NB4 (cell line): ENCODE data around the gene FAM25G.
"Not testable (repeated sequence)": the region's sequence is repeated elsewhere in the genome, so short reads cannot be mapped to it uniquely, and the experiment has no call there.

Experiments
- DNase-seq: peaks from one replicate; pipeline ENCODE4 v3.0.0; 2010; ENCODE audit warnings: low read depth
- H3K4me3 ChIP-seq: one replicate; pipeline ENCODE4 v1.5.1; 2011; ENCODE audit warnings: mild to moderate bottlenecking, low read depth, low read length, moderate library complexity
- MYC ChIP-seq: IDR thresholded peaks from 2 replicates; pipeline ENCODE4 v1.6.1; 2011; ENCODE audit warnings: low read depth, low read length
- POLR2A ChIP-seq: IDR thresholded peaks from 2 replicates; pipeline ENCODE4 v1.6.1; 2011; ENCODE audit warnings: mild to moderate bottlenecking; ENCODE audit not compliant: insufficient read length; ENCODE audit errors: extremely low read depth
- TF ChIP-seq, protein P1 (sequence below): IDR thresholded peaks from 2 replicates; pipeline ENCODE4 v1.6.1; 2011; ENCODE audit warnings: low read depth, low read length
- TF ChIP-seq, protein P2 (sequence below): IDR thresholded peaks from one replicate; pipeline ENCODE4 v1.5.1; 2012; ENCODE audit warnings: low read depth, low read length

The FAM25G gene

DNA sequence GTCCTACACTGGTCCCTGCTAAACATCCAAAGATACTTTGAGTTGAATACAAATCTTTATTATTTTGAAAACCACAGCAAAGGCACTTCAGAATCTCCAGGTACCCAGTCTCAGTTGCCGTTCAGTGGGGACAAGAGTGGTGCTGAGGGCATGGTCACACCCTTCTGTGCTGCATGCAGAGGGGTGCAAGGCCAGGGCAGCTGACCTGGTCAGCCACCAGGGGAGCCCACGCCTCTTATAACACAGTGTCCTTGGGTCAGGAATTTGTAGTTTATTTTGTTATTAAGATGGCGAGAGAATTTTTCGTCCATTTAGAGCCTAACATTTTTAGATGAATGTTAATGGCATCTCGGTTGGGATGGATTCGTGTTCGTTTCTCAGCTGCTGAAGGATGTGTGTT is 23.5 kb downstream of the FAM25G start:
- H3K4me3 ChIP-seq, DNase-seq: not testable (repeated sequence)

DNA sequence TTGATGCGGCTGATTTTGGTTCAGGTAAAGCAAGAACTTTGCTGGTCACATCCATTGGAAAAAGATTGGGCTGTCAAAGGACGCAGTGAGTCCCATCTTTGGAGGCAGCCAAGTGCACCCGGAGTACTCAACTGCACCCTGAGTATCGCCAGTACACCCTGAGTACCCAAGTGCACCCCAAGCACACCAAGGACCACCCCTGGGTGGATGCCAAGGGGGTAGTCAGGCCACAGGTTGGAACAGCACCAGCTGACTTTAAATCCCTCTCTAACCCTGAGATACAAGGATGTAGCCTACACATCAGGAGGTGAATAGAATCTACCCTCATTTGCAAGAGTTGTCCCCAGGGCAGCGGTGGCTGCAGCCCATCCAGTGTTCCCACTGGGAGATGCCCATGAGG is 24.0 kb downstream of the FAM25G start:
- DNase-seq, H3K4me3 ChIP-seq: not testable (repeated sequence)

DNA sequence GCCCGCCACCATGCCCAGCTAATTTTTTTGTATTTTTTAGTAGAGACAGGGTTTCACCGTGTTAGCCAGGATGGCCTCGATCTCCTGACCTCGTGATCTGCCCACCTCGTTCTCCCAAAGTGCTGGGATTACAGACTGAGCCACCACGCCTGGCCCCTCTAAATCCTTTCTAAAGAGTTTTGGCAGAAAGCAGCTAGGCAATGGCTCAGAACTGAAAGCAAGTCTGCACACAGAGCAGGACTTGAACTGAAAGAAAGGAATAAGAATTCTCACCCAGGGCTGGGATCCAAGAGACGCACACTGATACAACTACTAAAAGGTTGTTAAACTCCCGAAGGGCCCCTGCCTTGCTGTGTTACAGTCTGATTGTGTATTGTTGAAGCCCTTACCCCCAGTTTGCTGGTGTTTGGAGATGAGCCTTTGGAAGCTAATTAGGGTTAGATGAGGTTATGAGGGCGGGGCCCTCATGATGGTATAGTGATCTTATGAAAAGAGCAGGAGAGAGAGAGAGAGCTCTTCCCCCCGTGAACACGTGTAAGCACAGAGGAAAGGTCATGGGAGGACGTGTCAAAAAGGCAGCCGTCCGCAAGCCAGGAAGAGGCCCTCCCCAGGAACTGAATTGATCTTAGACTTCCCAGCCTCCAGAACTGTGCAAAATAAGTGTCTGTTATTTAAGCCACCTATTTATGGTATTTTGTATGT is 26.1 kb downstream of the FAM25G start:
- TF ChIP-seq, protein P1, sequence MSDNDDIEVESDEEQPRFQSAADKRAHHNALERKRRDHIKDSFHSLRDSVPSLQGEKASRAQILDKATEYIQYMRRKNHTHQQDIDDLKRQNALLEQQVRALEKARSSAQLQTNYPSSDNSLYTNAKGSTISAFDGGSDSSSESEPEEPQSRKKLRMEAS = 0 out of 2 replicates have a peak, but pooled peaks have one; percentile 9
- peak; percentile 47 for DNase-seq
- H3K4me3 ChIP-seq = not testable (repeated sequence)

DNA sequence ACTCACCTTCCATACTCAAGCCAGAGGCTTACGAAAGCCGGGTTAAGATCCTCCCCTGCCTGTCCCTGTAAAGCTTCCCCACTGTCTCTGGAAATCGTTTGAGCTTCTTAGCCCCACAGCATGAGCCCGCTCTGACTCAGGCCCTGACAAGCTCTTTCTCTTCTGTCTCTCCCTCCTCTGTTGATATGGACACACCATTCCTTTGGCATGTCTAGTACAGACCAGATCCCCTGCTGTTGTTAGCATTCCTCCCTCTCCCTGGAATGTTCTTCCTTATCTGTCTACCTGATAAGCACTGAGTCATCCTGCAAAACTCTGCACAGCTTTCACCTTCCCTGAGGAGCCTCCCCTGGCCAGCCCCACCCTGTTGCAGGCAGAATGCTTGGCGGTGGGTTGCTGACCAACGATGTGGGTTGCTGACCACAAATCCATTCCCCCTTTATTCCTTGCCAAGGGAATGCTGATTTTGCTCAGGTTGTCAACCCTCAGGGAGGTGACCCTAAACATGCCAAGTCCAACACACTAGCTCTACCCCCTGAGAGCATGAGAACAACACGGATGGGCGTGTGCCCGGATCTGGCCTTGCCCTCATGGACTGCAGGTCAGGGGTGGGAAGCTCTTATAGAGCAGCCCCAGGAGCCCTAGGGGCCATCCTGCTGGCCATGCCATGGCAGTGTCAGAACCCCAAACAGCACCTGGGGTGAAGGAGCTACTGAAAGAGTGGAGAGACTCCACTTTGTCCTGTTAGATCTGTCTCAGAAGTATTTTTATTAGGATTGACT is 28.7 kb downstream of the FAM25G start:
- H3K4me3 ChIP-seq, DNase-seq: not testable (repeated sequence)

DNA sequence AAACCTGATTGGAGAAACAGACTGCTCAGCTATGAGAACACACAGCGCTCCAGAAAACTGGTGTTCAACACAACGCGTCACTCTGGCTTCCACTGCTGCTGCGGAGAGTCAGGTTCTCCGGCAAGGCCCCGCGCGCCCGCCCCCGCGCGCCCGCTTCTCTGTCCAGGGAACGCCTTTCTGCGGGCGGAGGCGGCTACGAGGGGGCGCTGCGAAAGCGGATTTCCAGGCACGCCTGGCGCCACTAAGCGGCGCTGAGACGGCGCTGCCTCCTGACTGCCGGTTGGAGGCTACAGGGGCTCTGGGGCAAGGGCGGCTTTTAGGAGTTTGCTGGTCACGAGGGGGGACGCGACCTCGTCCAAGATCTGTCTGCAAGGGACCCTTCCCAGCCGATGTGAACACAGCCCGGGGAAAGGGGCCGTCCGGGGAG is 30.2 kb downstream of the FAM25G start:
- TF ChIP-seq, protein P2, sequence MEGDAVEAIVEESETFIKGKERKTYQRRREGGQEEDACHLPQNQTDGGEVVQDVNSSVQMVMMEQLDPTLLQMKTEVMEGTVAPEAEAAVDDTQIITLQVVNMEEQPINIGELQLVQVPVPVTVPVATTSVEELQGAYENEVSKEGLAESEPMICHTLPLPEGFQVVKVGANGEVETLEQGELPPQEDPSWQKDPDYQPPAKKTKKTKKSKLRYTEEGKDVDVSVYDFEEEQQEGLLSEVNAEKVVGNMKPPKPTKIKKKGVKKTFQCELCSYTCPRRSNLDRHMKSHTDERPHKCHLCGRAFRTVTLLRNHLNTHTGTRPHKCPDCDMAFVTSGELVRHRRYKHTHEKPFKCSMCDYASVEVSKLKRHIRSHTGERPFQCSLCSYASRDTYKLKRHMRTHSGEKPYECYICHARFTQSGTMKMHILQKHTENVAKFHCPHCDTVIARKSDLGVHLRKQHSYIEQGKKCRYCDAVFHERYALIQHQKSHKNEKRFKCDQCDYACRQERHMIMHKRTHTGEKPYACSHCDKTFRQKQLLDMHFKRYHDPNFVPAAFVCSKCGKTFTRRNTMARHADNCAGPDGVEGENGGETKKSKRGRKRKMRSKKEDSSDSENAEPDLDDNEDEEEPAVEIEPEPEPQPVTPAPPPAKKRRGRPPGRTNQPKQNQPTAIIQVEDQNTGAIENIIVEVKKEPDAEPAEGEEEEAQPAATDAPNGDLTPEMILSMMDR = peak; percentile 20
- H3K4me3 ChIP-seq = not testable (repeated sequence)
- peak; percentile 63 for DNase-seq

DNA sequence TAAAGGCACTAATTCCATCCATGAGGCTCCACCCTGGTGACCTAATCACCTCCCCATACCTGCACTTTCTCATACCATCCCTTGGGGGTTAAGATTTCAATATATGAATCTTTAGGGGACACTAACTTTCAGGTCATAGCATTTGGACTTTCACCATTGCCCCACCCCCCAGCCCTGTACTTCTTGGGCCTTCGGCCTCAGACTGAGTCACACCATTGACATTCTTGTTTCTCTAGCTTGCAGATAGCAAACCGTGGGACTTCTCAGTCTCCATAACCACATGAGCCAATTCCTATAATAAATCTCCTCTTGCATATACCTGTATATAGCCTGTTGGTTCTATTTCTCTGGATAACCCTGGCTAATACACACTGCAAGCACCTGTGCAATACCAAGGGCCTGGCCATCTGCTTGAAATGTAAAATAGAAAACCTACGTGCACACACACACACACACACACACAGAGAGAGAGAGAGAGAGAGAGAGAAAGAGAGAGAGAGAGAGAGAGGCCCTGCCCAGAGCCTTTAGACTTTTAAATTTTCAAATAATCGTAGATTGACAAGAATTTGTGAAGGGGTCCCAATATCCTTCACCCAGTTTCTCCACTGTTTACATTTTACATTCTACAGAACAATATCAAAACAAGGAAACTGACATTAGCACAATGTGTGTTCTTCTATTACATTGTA is 32.9 kb downstream of the FAM25G start:
- TF ChIP-seq, protein P2 = no peak
- TF ChIP-seq POLR2A (no peak), MYC (no peak)
- TF ChIP-seq, protein P1 = no peak

DNA sequence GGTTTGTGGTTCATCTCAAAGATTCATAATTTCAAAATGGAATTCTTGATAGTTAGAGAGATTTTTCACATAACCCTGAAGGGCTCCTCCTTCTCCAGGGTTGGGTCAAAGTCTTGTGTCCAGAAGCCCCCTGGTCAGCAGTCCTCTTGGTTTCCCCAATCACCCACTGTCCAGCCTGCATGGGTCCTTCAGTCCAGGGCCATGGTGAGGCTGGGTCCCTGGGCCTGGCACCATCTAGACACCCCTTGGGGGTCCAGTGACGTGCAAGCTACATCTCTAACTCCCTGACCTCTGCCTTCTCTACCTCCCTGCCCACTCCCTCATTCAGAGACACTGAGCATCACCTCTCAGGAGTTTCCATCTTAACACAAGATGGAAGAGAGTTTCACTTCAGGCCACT is 33.7 kb downstream of the FAM25G start:
- DNase-seq = no peak
- no peak overlapping the region for H3K4me3 ChIP-seq
- no peak for TF ChIP-seq MYC
- TF ChIP-seq, protein P2 = no peak
- TF ChIP-seq, protein P1 = no peak
- TF ChIP-seq POLR2A = no peak

More for the DNA sequence above, 32.9 kb downstream of the FAM25G start:
- no peak overlapping the region for H3K4me3 ChIP-seq
- no peak for DNase-seq

DNA sequence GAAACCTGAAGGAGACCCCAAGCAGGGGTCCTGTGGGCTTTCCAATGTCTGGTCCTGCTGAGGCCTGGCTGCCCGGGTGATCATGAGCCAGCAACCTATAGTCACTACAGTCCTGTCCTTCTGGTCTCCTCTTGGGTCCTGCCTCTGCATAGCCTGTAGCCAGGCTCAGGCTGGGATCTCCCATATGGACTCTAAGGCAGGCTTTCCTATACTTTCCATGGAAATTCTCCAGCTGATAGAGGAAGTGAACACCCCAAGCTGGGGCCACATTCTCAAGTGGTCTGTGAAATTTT is 34.0 kb downstream of the FAM25G start:
- no peak for DNase-seq
- no peak overlapping the region for H3K4me3 ChIP-seq
- TF ChIP-seq MYC (no peak), POLR2A (no peak)
- TF ChIP-seq, protein P2 = no peak
- TF ChIP-seq, protein P1 = no peak
